Head of caudate nucleus (tissue), 42 donors: ENCODE data around the gene CNTN3.

Experiments
- DNase-seq, 42 donors: peaks; one replicate each; pipeline versions ENCODE4 v3.0.0 to v3.0.0-alpha.2; 2020 to 2021; ENCODE audit warnings: mixed read lengths in 7 of 42
- intact Hi-C: fragments of 100-400 bp; cut with DNase I; formaldehyde crosslinking; loops from one replicate; pipeline ENCODE4 v1.15.0; 2022

The CNTN3 gene

DNA sequence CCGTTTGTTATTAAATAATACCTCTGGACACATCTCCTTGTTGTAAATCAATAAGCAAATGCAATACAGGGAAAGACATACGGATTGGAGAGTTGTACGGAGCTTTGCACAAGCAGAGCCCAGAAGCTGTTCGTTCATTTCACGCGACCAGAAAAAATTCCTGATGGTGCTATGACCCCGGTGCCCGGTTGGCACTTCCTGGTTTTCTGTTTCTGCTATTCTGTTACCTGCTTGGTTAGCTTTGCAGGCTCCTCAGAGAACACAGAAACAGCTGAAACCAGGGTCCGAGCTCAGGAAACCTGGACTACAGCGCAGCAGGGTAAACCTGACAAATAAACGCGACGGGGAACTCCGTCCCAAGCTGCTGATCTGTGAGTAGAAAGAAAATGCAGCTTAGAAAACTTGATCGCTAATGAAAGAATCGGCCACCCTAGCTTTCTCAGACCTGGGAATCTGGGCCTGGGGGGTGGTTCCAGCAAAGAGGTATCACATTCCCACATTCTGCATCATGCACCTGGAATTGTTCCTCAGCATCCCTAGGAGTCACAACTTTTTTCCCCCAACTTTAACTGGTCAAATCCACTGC, 845 bp downstream of the CNTN3 start:
- peak in 21 of 42 donors; percentile 3 to 40 (median 18) for DNase-seq
- intact Hi-C loops, result no loop called here

- peak in 13 of 42 donors; percentile 9 to 51 (median 20) for DNase-seq
- intact Hi-C loops, result no loop called here
Measured at GRCh38 chr3:74613060-74613459, 1.4 kb downstream of the CNTN3 start.

- intact Hi-C loops, result no loop called here
- no peak for DNase-seq
Measured at GRCh38 chr3:74611206-74611605, 3.3 kb downstream of the CNTN3 start.

- intact Hi-C loops, result no loop called here
- no peak for DNase-seq
Measured at GRCh38 chr3:74607803-74608202, 6.7 kb downstream of the CNTN3 start.

DNA sequence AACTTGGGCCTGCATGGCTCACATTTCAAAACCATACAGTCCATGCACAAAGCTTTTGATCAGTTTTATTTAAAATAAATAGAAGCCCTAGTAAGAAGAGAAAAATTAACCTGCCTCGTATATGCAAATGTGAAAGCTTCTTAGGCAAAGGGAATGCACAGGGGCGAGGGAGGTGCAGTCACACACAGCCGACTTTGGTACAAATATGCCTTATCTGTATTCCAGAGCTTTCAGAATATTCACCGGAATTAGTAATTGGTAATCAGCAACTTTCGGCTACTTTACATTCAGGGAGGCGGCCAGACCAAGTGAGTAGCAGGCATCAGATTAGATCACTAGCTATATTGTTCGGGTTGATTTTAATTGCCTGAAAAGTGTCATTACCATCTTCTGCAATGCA, 7.5 kb downstream of the CNTN3 start:
- intact Hi-C loops, result no loop called here
- DNase-seq, result peak in 10 of 42 donors; percentile 10 to 55 (median 25)

GRCh38 chr3:74605437-74605836, 9.0 kb downstream of the CNTN3 start:
- DNase-seq, result no peak
- intact Hi-C loops, result no loop called here

DNA sequence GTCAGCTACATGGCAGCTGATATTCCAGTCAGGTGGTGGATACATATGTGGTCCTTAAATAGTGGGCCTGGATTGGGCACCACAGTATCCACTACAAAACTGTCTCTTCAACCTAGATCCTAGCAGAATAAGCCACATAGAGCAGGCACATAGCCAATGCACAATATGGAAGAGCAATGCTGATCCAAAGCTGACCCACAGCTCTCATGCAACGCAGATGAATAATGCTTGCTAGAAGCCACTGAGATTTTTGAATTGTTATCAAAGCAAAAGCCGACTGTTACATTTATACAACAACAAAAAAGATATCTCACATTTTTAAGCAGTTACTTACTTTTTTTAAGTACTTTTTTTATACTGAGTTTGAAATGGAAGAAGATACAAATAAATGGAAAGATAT, 11.2 kb downstream of the CNTN3 start:
- DNase-seq, result no peak
- intact Hi-C loops, result no loop called here

GRCh38 chr3:74602471-74602870, 12.0 kb downstream of the CNTN3 start:
- no peak for DNase-seq
- intact Hi-C loops, result no loop called here

- no peak for DNase-seq
Measured at GRCh38 chr3:74601793-74602192, 12.7 kb downstream of the CNTN3 start.

GRCh38 chr3:74599564-74599963, 14.9 kb downstream of the CNTN3 start:
- DNase-seq, result no peak
- intact Hi-C loops, result no loop called here

More at GRCh38 chr3:74601793-74602192, 12.7 kb downstream of the CNTN3 start:
- intact Hi-C loops, result no loop called here

DNA sequence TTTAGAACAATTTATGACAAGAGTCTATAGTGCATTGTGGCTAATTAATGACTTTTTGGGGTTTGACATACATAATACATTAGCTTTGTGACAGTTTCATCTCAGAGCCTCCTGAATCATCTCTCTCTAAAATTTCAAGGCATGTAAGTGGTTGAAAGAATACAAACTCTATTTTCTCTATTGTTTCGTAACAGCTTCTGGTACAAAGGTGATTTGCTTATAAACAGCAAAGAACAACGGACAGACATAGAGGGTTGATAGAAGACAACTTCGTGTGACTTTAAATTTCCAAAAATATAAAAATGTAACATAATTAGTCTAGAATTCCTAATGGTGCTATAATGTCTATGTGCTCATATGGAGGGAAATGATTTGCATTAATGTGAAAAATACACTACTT, 21.3 kb downstream of the CNTN3 start:
- no peak for DNase-seq
- intact Hi-C loops, result no loop called here

GRCh38 chr3:74592359-74592758, 22.1 kb downstream of the CNTN3 start:
- no peak for DNase-seq
- intact Hi-C loops, result no loop called here

GRCh38 chr3:74591946-74592345, 22.5 kb downstream of the CNTN3 start:
- no peak for DNase-seq
- intact Hi-C loops, result no loop called here

- intact Hi-C loops, result no loop called here
- DNase-seq, result no peak
Measured at GRCh38 chr3:74591342-74591741, 23.1 kb downstream of the CNTN3 start.

DNA sequence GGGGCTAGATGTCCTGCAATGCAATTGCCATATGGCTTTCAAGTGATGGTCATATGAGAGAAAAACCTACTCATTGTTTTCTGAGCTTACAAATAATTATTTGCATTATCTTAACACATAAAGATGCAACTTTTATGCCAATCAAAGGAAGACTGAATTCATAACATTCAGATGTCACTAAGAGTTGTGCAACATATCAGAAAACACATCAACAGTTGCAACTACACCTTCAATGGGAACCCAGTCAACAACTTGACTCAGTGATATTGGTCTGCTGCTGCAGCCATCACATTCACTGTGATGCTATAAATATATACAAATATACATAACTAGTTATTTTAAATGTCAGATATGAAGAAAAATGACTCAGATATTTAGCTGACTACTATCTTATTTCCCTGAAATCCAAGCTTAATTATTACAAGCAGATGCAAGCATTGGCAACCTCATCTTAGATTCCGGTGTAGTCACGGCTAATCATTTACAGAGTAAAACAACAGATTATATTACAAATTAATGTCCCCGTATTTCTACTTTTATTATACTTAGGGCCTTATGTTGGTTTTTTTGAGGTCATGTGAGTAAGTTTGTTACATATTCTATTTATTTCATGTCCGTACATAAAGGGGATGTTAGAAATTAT, 23.7 kb downstream of the CNTN3 start:
- intact Hi-C loops, result no loop called here
- no peak for DNase-seq

- intact Hi-C loops, result no loop called here
- no peak for DNase-seq
Measured at GRCh38 chr3:74584782-74585181, 29.7 kb downstream of the CNTN3 start.

DNA sequence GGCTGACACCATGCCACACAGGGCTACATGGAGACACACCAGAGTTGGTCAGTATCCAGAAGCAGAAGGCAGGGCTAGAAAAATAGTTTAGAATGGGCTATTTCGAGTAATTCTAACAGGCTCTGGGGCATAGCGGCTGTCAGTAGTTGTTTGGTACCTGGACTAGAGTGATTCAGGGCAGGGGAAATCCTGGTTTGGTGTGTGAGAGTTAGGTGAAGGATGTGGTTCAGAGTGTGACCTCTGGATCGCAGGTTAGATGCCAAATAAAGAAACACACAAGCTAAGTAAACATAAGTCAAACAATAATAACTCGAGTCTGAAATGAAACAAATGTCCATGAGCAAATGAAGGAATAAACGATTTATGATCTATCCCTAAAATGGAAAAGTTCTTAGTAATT, 31.5 kb downstream of the CNTN3 start:
- intact Hi-C loops, result no loop called here
- no peak for DNase-seq

DNA sequence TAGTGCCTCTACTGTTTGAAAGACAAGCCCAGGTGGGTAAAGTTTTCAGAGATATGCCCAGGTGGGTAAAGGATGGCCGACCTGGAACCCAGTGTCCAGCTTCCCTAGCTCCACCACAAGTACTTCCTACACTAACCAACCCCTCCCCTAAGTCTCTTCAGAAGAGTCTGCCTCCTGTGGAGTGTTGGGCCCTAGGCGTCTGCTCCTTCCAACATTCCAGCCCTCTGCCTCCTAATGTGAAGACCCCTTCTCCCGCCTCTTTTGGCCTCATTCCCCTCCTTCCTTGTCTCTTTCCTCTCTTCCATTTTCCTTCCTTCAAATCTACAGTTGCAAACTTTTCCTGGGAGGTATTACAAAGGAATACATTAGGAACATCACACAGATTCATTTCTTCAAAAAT, 38.6 kb downstream of the CNTN3 start:
- intact Hi-C loops, result no loop called here
- no peak for DNase-seq

GRCh38 chr3:74571118-74571517, 43.3 kb downstream of the CNTN3 start:
- intact Hi-C loops, result no loop called here

More at GRCh38 chr3:74571118-74571517, 43.3 kb downstream of the CNTN3 start:
- no peak for DNase-seq
